C4-2B (cell line): ENCODE data around the gene CFL1.

ENCODE experiments used
- ZFX ChIP-seq: fragments of 450-650 bp; IDR thresholded peaks from 2 replicates; pipeline ENCODE4 v1.6.1; 2017
- TF ChIP-seq, protein P1 (sequence below): fragments of 450-650 bp; conservative IDR thresholded peaks from 2 replicates; pipeline ENCODE4 v1.5.1; 2017; ENCODE audit warnings: mild to moderate bottlenecking

DNA sequence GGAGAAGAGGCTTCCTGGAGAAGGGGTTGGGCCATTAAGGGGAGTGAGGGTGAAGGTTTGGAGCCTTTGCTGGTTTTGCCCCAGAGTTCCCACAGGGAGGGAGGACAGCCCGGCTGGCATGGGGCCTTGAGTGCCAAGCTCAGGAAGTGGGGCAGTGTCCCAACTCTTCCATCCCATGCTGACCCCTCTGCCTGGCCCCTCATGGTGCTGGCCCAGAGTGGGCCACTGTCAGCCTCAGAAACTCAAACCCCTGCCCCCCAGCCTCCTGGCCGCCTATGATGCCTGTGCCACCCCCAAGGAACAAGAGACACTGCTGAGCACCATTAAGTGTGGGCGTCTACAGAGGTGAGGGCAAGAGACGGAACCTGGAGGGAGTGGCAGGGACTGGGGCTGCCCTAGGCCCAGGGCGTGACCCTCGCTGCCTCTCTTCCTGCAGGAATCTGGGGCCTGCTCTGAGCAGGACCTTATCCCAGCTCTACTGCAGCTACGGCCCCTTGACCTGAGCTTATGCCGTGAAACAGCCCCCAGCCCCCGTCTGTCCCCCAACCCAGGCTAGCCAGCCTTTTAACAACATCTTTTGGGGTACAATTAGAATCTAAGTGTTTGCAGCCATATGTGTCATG lies 7.7 kb upstream of the CFL1 start:
- TF ChIP-seq, protein P1, sequence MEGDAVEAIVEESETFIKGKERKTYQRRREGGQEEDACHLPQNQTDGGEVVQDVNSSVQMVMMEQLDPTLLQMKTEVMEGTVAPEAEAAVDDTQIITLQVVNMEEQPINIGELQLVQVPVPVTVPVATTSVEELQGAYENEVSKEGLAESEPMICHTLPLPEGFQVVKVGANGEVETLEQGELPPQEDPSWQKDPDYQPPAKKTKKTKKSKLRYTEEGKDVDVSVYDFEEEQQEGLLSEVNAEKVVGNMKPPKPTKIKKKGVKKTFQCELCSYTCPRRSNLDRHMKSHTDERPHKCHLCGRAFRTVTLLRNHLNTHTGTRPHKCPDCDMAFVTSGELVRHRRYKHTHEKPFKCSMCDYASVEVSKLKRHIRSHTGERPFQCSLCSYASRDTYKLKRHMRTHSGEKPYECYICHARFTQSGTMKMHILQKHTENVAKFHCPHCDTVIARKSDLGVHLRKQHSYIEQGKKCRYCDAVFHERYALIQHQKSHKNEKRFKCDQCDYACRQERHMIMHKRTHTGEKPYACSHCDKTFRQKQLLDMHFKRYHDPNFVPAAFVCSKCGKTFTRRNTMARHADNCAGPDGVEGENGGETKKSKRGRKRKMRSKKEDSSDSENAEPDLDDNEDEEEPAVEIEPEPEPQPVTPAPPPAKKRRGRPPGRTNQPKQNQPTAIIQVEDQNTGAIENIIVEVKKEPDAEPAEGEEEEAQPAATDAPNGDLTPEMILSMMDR = no peak
- no peak for TF ChIP-seq ZFX
